ENCODE data around the gene POM121.
A peak's percentile ranks its signal among the peaks of the same experiment; 100 is the strongest.
"Not testable (repeated sequence)": the region's sequence is repeated elsewhere in the genome, so short reads cannot be mapped to it uniquely, and the experiment has no call there.

Gene POM121

GRCh38 chr7:72965186-72965975, 40.5 kb downstream of the POM121 start:
- not testable (repeated sequence) for H3K4me1 Mint-ChIP-seq, H3K9me3 Mint-ChIP-seq, H3K27ac Mint-ChIP-seq, H3K27me3 Mint-ChIP-seq, H3K4me3 Mint-ChIP-seq, H3K36me3 Mint-ChIP-seq
- peak; percentile 74 for ATAC-seq

GRCh38 chr7:72966892-72967291, 42.0 kb downstream of the POM121 start:
- H3K36me3 Mint-ChIP-seq, ATAC-seq, H3K27me3 Mint-ChIP-seq, H3K4me3 Mint-ChIP-seq, H3K27ac Mint-ChIP-seq, H3K4me1 Mint-ChIP-seq, H3K9me3 Mint-ChIP-seq: not testable (repeated sequence)

- not testable (repeated sequence) for ATAC-seq, H3K4me1 Mint-ChIP-seq, H3K4me3 Mint-ChIP-seq, H3K36me3 Mint-ChIP-seq, H3K27me3 Mint-ChIP-seq, H3K9me3 Mint-ChIP-seq, H3K27ac Mint-ChIP-seq
Measured at GRCh38 chr7:72968980-72969516, 44.2 kb downstream of the POM121 start, which contains the start of gene TRIM74. TSS of gene TRIM74 (minus strand) at chr7:72969466. CDS start at chr7:72966157, 3,309 bp downstream.

- H3K4me3 Mint-ChIP-seq, H3K9me3 Mint-ChIP-seq, ATAC-seq, H3K36me3 Mint-ChIP-seq, H3K27me3 Mint-ChIP-seq, H3K27ac Mint-ChIP-seq, H3K4me1 Mint-ChIP-seq: not testable (repeated sequence)
Measured at GRCh38 chr7:72969688-72970087, 44.8 kb downstream of the POM121 start.

GRCh38 chr7:72971505-72971904, 46.6 kb downstream of the POM121 start:
- not testable (repeated sequence) for H3K4me1 Mint-ChIP-seq, H3K9me3 Mint-ChIP-seq, ATAC-seq, H3K4me3 Mint-ChIP-seq, H3K27me3 Mint-ChIP-seq, H3K27ac Mint-ChIP-seq, H3K36me3 Mint-ChIP-seq

- ATAC-seq, H3K27me3 Mint-ChIP-seq, H3K9me3 Mint-ChIP-seq, H3K4me3 Mint-ChIP-seq, H3K36me3 Mint-ChIP-seq, H3K4me1 Mint-ChIP-seq, H3K27ac Mint-ChIP-seq: not testable (repeated sequence)
Measured at GRCh38 chr7:72974781-72975180, 49.9 kb downstream of the POM121 start.

GRCh38 chr7:72975656-72976286, 50.9 kb downstream of the POM121 start:
- not testable (repeated sequence) for H3K4me1 Mint-ChIP-seq, H3K9me3 Mint-ChIP-seq, H3K4me3 Mint-ChIP-seq, H3K27me3 Mint-ChIP-seq, H3K27ac Mint-ChIP-seq, H3K36me3 Mint-ChIP-seq
- peak; percentile 59 for ATAC-seq

- ATAC-seq = peak; percentile 59
- H3K36me3 Mint-ChIP-seq, H3K27me3 Mint-ChIP-seq, H3K4me3 Mint-ChIP-seq, H3K9me3 Mint-ChIP-seq, H3K4me1 Mint-ChIP-seq, H3K27ac Mint-ChIP-seq: not testable (repeated sequence)
Measured at GRCh38 chr7:72976434-72976833, 51.5 kb downstream of the POM121 start.

GRCh38 chr7:72980382-72980781, 55.5 kb downstream of the POM121 start:
- not testable (repeated sequence) for H3K4me1 Mint-ChIP-seq, H3K9me3 Mint-ChIP-seq, H3K27me3 Mint-ChIP-seq, H3K36me3 Mint-ChIP-seq, ATAC-seq, H3K27ac Mint-ChIP-seq, H3K4me3 Mint-ChIP-seq

- H3K27ac Mint-ChIP-seq, H3K9me3 Mint-ChIP-seq, H3K36me3 Mint-ChIP-seq, H3K27me3 Mint-ChIP-seq, H3K4me3 Mint-ChIP-seq, H3K4me1 Mint-ChIP-seq, ATAC-seq: not testable (repeated sequence)
Measured at GRCh38 chr7:72982084-72982483, 57.2 kb downstream of the POM121 start.

GRCh38 chr7:72990146-72990913, 65.4 kb downstream of the POM121 start:
- not testable (repeated sequence) for H3K4me3 Mint-ChIP-seq, H3K27ac Mint-ChIP-seq, H3K27me3 Mint-ChIP-seq, H3K4me1 Mint-ChIP-seq, H3K36me3 Mint-ChIP-seq, H3K9me3 Mint-ChIP-seq
- peak; percentile 57 for ATAC-seq

GRCh38 chr7:72995484-72995883, 70.6 kb downstream of the POM121 start:
- H3K27me3 Mint-ChIP-seq, H3K27ac Mint-ChIP-seq, ATAC-seq, H3K4me1 Mint-ChIP-seq, H3K4me3 Mint-ChIP-seq, H3K36me3 Mint-ChIP-seq, H3K9me3 Mint-ChIP-seq: not testable (repeated sequence)

- not testable (repeated sequence) for H3K27me3 Mint-ChIP-seq, ATAC-seq, H3K27ac Mint-ChIP-seq, H3K36me3 Mint-ChIP-seq, H3K4me3 Mint-ChIP-seq, H3K9me3 Mint-ChIP-seq, H3K4me1 Mint-ChIP-seq
Measured at GRCh38 chr7:72997447-72997846, 72.6 kb downstream of the POM121 start.

GRCh38 chr7:72997887-72998468, 73.1 kb downstream of the POM121 start:
- not testable (repeated sequence) for H3K27me3 Mint-ChIP-seq, H3K4me3 Mint-ChIP-seq, ATAC-seq, H3K4me1 Mint-ChIP-seq, H3K9me3 Mint-ChIP-seq, H3K27ac Mint-ChIP-seq, H3K36me3 Mint-ChIP-seq
